Measurements from ENCODE around the gene PON2.
"Not testable (repeated sequence)": the region's sequence is repeated elsewhere in the genome, so short reads cannot be mapped to it uniquely, and the experiment has no call there.

The PON2 gene

GRCh38 chr7:95391761-95392160 is 43.1 kb downstream of the PON2 start:
- H4K91ac ChIP-seq (ENCODE audit: low read depth, low read length, poor library complexity), result no peak overlapping the region
- no peaks in the 10 kb centered on the region for H3K36me3 ChIP-seq (replicated peaks in 1 of 2; ENCODE audit: control insufficient read depth in 2 of 2, insufficient read depth in 2 of 2, low read length in 2 of 2)
- no peak overlapping the region for H3K4me2 ChIP-seq (ENCODE audit: insufficient read depth, low read length, poor library complexity, severe bottlenecking)
- H2BK12ac ChIP-seq (ENCODE audit: low read length), result no peak overlapping the region
- no CpG with 5 or more reads among the region's 2 CpGs for WGBS, 2 donors (ENCODE audit: extremely low coverage in 2 of 2, insufficient read length in 2 of 2, insufficient replicate concordance in 1 of 2)
- H3K23ac ChIP-seq (ENCODE audit: low read depth, low read length, poor library complexity), result no peak overlapping the region
- no peak overlapping the region for H3K18ac ChIP-seq (ENCODE audit: low read length)
- H2BK120ac ChIP-seq (ENCODE audit: low read depth, low read length), result no peak overlapping the region
- no peak overlapping the region for H2AFZ ChIP-seq (ENCODE audit: low read length)
- H2BK15ac ChIP-seq (ENCODE audit: low read length), result no peak overlapping the region
- no peak overlapping the region for H3K4me3 ChIP-seq (ENCODE audit: low read length in 2 of 2)
- H2BK5ac ChIP-seq (ENCODE audit: low read length), result no peak overlapping the region
- no peak for DNase-seq (ENCODE audit: low spot score)
- H3K9me3 ChIP-seq (replicated peaks in 1 of 2; ENCODE audit: control insufficient read depth in 2 of 2, insufficient read depth in 1 of 2, low read depth in 1 of 2, low read length in 2 of 2), result peaks cover 1 to 5% of the 10 kb centered on the region in 2 donors
- H4K8ac ChIP-seq (ENCODE audit: low read depth, low read length), result no peak overlapping the region
- H3K4ac ChIP-seq (ENCODE audit: low read length), result no peak overlapping the region
- H3K4me1 ChIP-seq (ENCODE audit: control insufficient read depth in 2 of 2, insufficient read depth in 1 of 2, low read depth in 1 of 2, low read length in 2 of 2), result peaks cover 0 to 3% of the 10 kb centered on the region in 2 donors
- H2AK5ac ChIP-seq (ENCODE audit: low read depth, low read length), result no peak overlapping the region
- no peak overlapping the region for H3K9ac ChIP-seq (ENCODE audit: low read depth, low read length, poor library complexity)
- no peak overlapping the region for H3K14ac ChIP-seq (ENCODE audit: low read length)
- H3K27ac ChIP-seq (replicated peaks; ENCODE audit: low read length), result no peak overlapping the region
- H3K27me3 ChIP-seq (ENCODE audit: control insufficient read depth in 3 of 3, insufficient read depth in 3 of 3, low read depth in 1 of 3, low read length in 3 of 3), result no peaks in the 10 kb centered on the region
- H3K79me1 ChIP-seq (ENCODE audit: low read depth, low read length), result no peaks in the 10 kb centered on the region

- Histone ChIP-seq H3K4me1 (ENCODE audit: control insufficient read depth in 2 of 2, insufficient read depth in 1 of 2, low read depth in 1 of 2, low read length in 2 of 2) (peaks cover 0 to 3% of the 10 kb centered on the region in 2 donors), H3K23ac (ENCODE audit: low read depth, low read length, poor library complexity) (no peak overlapping the region), H3K4ac (ENCODE audit: low read length) (no peak overlapping the region), H3K9me3 (replicated peaks in 1 of 2; ENCODE audit: control insufficient read depth in 2 of 2, insufficient read depth in 1 of 2, low read depth in 1 of 2, low read length in 2 of 2) (no peaks in the 10 kb centered on the region), H4K8ac (ENCODE audit: low read depth, low read length) (no peak overlapping the region), H3K9ac (ENCODE audit: low read depth, low read length, poor library complexity) (no peak overlapping the region), H4K91ac (ENCODE audit: low read depth, low read length, poor library complexity) (no peak overlapping the region), H2BK5ac (ENCODE audit: low read length) (no peak overlapping the region), H3K4me3 (ENCODE audit: low read length in 2 of 2) (no peak overlapping the region), H3K36me3 (replicated peaks in 1 of 2; ENCODE audit: control insufficient read depth in 2 of 2, insufficient read depth in 2 of 2, low read length in 2 of 2) (no peaks in the 10 kb centered on the region), H3K27me3 (ENCODE audit: control insufficient read depth in 3 of 3, insufficient read depth in 3 of 3, low read depth in 1 of 3, low read length in 3 of 3) (no peaks in the 10 kb centered on the region), H3K14ac (ENCODE audit: low read length) (no peak overlapping the region), H2AK5ac (ENCODE audit: low read depth, low read length) (no peak overlapping the region), H2BK15ac (ENCODE audit: low read length) (no peak overlapping the region), H3K79me1 (ENCODE audit: low read depth, low read length) (no peaks in the 10 kb centered on the region), H2BK12ac (ENCODE audit: low read length) (no peak overlapping the region), H3K18ac (ENCODE audit: low read length) (no peak overlapping the region), H2AFZ (ENCODE audit: low read length) (no peak overlapping the region), H3K27ac (replicated peaks; ENCODE audit: low read length) (no peak overlapping the region), H2BK120ac (ENCODE audit: low read depth, low read length) (no peak overlapping the region), H3K4me2 (ENCODE audit: insufficient read depth, low read length, poor library complexity, severe bottlenecking) (no peak overlapping the region)
- no peak for DNase-seq (ENCODE audit: low spot score)
- no CpG with 5 or more reads among the region's 7 CpGs for WGBS, 2 donors (ENCODE audit: extremely low coverage in 2 of 2, insufficient read length in 2 of 2, insufficient replicate concordance in 1 of 2)
These were observed 45.3 kb downstream of the PON2 start for GRCh38 chr7:95389516-95389915.

GRCh38 chr7:95379457-95379856 is 55.4 kb downstream of the PON2 start:
- H4K91ac ChIP-seq (ENCODE audit: low read depth, low read length, poor library complexity); DNase-seq (ENCODE audit: low spot score); H3K79me1 ChIP-seq (ENCODE audit: low read depth, low read length); H2AK5ac ChIP-seq (ENCODE audit: low read depth, low read length); H3K27ac ChIP-seq (replicated peaks; ENCODE audit: low read length); H3K4me3 ChIP-seq (ENCODE audit: low read length in 2 of 2); H3K27me3 ChIP-seq (ENCODE audit: control insufficient read depth in 3 of 3, insufficient read depth in 3 of 3, low read depth in 1 of 3, low read length in 3 of 3); H2BK120ac ChIP-seq (ENCODE audit: low read depth, low read length); H3K18ac ChIP-seq (ENCODE audit: low read length); H3K9ac ChIP-seq (ENCODE audit: low read depth, low read length, poor library complexity); H3K4me1 ChIP-seq (ENCODE audit: control insufficient read depth in 2 of 2, insufficient read depth in 1 of 2, low read depth in 1 of 2, low read length in 2 of 2); H3K36me3 ChIP-seq (replicated peaks in 1 of 2; ENCODE audit: control insufficient read depth in 2 of 2, insufficient read depth in 2 of 2, low read length in 2 of 2); H4K8ac ChIP-seq (ENCODE audit: low read depth, low read length); H3K14ac ChIP-seq (ENCODE audit: low read length); H2BK15ac ChIP-seq (ENCODE audit: low read length); H2BK12ac ChIP-seq (ENCODE audit: low read length); H3K23ac ChIP-seq (ENCODE audit: low read depth, low read length, poor library complexity); H2AFZ ChIP-seq (ENCODE audit: low read length); H2BK5ac ChIP-seq (ENCODE audit: low read length); H3K4me2 ChIP-seq (ENCODE audit: insufficient read depth, low read length, poor library complexity, severe bottlenecking); H3K4ac ChIP-seq (ENCODE audit: low read length): not testable (repeated sequence)
- peaks cover 0 to 20% of the 10 kb centered on the region in 2 donors for H3K9me3 ChIP-seq (replicated peaks in 1 of 2; ENCODE audit: control insufficient read depth in 2 of 2, insufficient read depth in 1 of 2, low read depth in 1 of 2, low read length in 2 of 2)
- no CpG with 5 or more reads among the region's 10 CpGs for WGBS, 2 donors (ENCODE audit: extremely low coverage in 2 of 2, insufficient read length in 2 of 2, insufficient replicate concordance in 1 of 2)

- Histone ChIP-seq H2AFZ (ENCODE audit: low read length) (peak overlapping the region; percentile 92), H3K4ac (ENCODE audit: low read length) (no peak overlapping the region), H4K8ac (ENCODE audit: low read depth, low read length) (peak overlapping the region; percentile 78), H3K27me3 (ENCODE audit: control insufficient read depth in 3 of 3, insufficient read depth in 3 of 3, low read depth in 1 of 3, low read length in 3 of 3) (no peaks in the 10 kb centered on the region), H3K4me3 (ENCODE audit: low read length in 2 of 2) (no peak overlapping the region), H3K18ac (ENCODE audit: low read length) (peak overlapping the region; percentile 72), H3K79me1 (ENCODE audit: low read depth, low read length) (no peaks in the 10 kb centered on the region), H4K91ac (ENCODE audit: low read depth, low read length, poor library complexity) (no peak overlapping the region), H2BK5ac (ENCODE audit: low read length) (no peak overlapping the region), H3K27ac (replicated peaks; ENCODE audit: low read length) (peak overlapping the region; percentile 28), H3K4me1 (ENCODE audit: control insufficient read depth in 2 of 2, insufficient read depth in 1 of 2, low read depth in 1 of 2, low read length in 2 of 2) (peaks cover 0 to 3% of the 10 kb centered on the region in 2 donors), H3K36me3 (replicated peaks in 1 of 2; ENCODE audit: control insufficient read depth in 2 of 2, insufficient read depth in 2 of 2, low read length in 2 of 2) (no peaks in the 10 kb centered on the region), H2BK15ac (ENCODE audit: low read length) (no peak overlapping the region), H2AK5ac (ENCODE audit: low read depth, low read length) (no peak overlapping the region), H3K23ac (ENCODE audit: low read depth, low read length, poor library complexity) (no peak overlapping the region), H3K9me3 (replicated peaks in 1 of 2; ENCODE audit: control insufficient read depth in 2 of 2, insufficient read depth in 1 of 2, low read depth in 1 of 2, low read length in 2 of 2) (peaks cover 0 to 29% of the 10 kb centered on the region in 2 donors), H3K9ac (ENCODE audit: low read depth, low read length, poor library complexity) (no peak overlapping the region), H3K14ac (ENCODE audit: low read length) (no peak overlapping the region), H2BK120ac (ENCODE audit: low read depth, low read length) (no peak overlapping the region), H2BK12ac (ENCODE audit: low read length) (no peak overlapping the region), H3K4me2 (ENCODE audit: insufficient read depth, low read length, poor library complexity, severe bottlenecking) (no peak overlapping the region)
- no peak for DNase-seq (ENCODE audit: low spot score)
- WGBS, 2 donors (ENCODE audit: extremely low coverage in 2 of 2, insufficient read length in 2 of 2, insufficient replicate concordance in 1 of 2), result no CpG with 5 or more reads among the region's 18 CpGs
These were observed 58.0 kb downstream of the PON2 start for GRCh38 chr7:95376632-95377400.
